GM19023 (cell line): ENCODE results near the gene UBE2F.

Experiments
- ATAC-seq: cut with Tn5 transposase; IDR thresholded peaks from one replicate; pipeline ENCODE4 v1.9.1; 2021; ENCODE audit warnings: mild to moderate bottlenecking, moderate library complexity; ENCODE audit not compliant: unreplicated experiment

UBE2F gene

DNA sequence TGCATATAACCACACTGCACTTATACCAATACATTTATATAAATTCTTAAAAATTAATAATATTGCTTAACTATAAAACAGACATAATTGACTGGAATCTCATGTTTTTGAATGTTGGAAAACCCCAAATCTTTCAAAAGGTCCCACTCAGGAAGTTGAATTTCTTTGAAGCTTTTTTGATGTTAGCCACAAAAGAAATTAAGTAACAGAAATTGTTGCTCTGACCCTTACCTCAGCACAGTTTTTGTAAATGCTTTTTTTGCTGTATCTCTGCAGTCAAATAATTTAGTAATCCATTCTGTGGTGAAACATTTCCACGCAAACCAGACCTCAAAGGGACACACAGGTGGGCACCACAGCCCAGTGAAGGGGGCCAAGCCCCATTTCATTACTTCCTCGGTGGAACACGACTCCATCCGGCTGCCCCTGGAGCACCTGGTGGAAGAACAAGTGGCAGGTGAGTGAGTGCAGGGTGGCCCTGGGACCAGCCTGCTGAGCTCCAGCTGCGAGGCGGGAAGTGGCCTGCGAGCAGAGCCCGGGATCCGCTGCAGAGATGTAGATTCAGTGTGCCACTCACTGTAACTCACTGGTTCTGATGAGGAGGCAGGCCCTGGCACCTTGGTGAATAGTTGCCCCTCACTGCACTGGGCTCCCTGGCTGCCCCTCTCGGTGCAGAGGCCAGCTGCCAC, 102.4 kb downstream of the UBE2F start:
- ATAC-seq = no peak

DNA sequence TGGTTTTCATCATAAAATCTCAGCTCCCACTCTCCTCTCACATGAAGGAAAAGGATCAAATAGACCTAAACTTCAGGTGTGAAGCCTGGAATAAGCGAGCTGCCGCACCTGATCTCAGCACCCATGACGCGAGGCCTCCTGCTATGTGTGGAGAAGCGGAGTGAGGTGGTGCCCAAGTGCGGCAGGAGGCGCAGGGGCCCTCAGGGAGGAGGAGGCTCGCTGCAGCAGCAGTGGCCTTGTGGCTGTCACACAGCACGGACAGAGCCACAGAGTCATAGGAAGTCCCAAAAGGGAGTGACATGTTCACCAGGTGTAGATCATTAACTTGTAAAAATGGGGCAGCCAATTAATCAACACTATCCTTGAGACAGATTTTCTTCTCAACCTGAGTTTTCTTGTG, 103.1 kb downstream of the UBE2F start:
- no peak for ATAC-seq

DNA sequence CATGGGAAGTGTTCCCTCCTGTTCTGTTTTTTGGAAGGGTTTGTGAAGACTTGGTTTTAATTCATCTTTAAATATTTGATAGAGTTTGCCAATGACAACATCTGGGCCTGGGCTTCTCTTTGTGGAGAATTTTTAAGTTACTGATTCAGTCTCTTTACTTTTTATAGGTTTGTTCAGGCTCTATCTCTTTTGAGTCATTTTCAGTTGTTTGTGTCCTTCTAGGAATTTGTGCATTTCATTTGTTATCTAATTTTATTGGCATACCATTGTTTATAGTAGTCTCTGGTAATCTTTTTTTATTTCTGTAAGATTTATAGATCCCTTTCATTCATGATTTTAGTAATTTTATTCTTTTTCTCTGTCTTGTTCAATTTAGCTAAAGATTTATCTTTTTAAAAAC, 108.6 kb downstream of the UBE2F start:
- no peak for ATAC-seq

- ATAC-seq = no peak
Measured at GRCh38 chr2:238077292-238077691, 110.5 kb downstream of the UBE2F start.

GRCh38 chr2:238079874-238080327, 113.1 kb downstream of the UBE2F start:
- ATAC-seq = no peak

GRCh38 chr2:238080518-238080917, 113.7 kb downstream of the UBE2F start:
- no peak for ATAC-seq

- ATAC-seq = no peak
Measured at GRCh38 chr2:238081150-238081549, 114.3 kb downstream of the UBE2F start.

DNA sequence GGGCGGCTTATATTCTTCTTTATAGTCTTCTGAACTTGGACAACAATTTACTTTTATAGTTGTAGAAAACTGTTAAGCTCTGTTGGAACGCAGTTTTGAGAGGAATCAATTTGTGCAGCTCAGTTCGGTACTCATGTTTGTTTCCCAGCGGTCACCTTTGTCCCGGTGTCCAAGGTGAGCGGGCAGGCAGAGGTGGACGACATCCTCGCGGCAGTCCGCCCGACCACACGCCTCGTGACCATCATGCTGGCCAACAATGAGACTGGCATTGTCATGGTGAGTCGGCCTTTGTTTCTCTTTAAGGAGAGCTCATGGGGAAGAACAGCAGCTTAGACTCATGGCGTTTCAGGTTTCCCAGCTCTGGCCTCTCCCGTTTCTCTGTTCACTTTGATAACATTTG, 114.7 kb downstream of the UBE2F start:
- ATAC-seq = no peak

- ATAC-seq = no peak
Measured at GRCh38 chr2:238082151-238082550, 115.3 kb downstream of the UBE2F start.

DNA sequence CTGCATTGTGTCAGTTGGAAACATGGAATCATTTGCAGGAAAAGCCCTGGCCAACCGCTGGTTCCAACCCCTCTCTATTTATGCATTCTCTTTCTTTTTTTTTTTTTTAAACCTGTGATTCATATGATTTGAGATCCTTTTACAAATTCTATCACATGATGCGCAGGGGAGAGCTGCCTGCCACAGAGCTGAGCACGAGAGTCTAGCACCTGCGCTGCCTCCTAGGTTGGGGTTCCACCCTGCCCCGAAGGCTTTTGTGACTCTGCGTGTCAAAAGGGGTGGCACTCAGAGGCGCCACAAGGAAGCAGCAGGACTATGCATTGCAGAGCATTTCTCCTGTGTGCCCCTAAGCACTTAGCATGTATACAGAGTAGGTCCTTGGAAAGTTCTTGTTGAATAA, 116.0 kb downstream of the UBE2F start:
- ATAC-seq = no peak

DNA sequence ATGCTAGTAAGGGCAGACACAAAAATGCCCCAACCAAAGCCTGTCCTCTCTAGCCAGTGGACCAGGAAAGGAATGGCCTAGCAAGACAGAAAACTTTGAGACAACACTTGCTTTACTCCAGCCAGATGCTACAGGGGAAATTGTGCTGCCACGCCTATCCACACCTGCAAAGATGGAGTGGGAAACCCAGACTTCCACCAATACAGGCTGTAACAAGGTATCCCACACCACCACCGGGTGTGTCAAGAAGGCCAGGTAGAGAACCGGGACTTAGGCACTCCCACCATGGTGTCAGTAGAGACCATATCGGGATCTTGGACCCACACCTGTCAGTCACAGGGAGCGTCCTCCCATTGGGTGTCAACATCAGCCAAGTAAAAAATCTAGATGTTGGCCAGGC, 117.1 kb downstream of the UBE2F start:
- ATAC-seq = no peak

DNA sequence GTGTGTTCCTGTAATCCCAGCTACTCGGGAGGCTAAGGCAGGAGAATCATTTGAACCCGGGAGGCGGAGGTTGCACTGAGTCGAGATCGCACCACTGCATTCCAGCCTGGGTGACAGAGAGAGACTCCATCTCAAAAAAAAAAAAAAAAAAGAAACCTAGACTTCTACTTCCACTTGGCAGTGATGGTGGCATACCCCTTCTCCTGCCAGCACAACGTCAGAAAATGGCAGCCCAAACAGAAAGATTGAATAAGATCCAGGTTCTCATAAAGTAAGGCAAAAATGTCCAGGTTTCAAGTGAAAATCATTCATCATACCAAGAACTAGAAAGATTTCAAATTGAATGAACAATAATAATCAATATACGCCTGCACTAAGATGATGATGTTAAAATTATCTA, 117.9 kb downstream of the UBE2F start:
- ATAC-seq = no peak

DNA sequence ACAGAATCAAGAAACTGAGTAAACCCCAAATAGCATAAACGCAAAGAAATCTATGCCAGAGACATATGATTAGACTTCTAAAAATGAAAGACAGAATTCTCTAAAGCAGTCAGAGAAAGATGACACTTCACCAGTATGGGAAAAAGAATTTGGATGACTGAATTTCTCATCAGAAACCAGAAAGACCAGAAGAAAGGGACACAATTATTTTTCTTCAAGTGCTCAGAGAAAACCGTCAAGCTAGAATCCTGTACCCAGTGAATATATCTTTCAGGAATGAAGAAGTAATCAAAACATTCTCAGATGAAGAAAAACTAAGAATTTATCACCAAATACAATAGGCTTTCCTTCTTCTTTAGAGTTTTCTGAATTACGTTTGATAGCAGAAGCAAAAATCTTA, 119.1 kb downstream of the UBE2F start:
- no peak for ATAC-seq

- no peak for ATAC-seq
Measured at GRCh38 chr2:238087211-238087610, 120.4 kb downstream of the UBE2F start.

DNA sequence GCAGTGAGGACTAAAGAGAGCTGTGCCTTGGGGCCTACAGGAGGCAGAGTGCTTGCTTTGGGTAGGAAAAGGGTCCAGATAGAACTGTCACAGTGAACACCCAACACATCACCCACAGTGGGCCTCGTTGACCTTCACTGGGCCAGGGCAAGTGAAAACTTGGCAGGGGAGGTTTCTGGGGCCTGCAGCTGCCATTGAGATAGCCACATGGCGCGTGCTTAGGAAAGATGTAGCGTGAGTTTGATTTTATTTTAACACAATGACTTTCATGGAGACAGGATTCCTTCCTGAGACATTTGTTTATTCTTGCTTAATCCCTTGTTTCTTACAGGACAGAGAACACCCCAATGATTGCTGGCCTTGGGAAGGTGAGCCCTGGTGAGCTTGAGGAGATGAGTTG, 124.1 kb downstream of the UBE2F start:
- ATAC-seq = no peak

- no peak for ATAC-seq
Measured at GRCh38 chr2:238091436-238092060, 124.7 kb downstream of the UBE2F start.
